Neural cell (in vitro differentiated cells): ENCODE data around the gene CAPN13. TPM values are rescaled to one million over a fixed set of nuclear protein-coding genes. Genes with fewer than 3 reads are reported as not detected.

Experiments used
- H2AFZ ChIP-seq: fragments of 200-600, 300-800 bp; sonication (generic), shearing (Covaris generic); 2 replicates; pipeline ENCODE4 v1.6.0; 2014; ENCODE audit warnings: low read depth, mild to moderate bottlenecking, antibody characterized with exemption, low read length, moderate library complexity
- H3F3A ChIP-seq: fragments of 200-600 bp; shearing (Covaris generic); 2 replicates; pipeline ENCODE4 v1.6.1; 2016; ENCODE audit warnings: mild to moderate bottlenecking, moderate library complexity, mixed read lengths, antibody characterized with exemption, low read length; ENCODE audit not compliant: insufficient read depth, poor library complexity, severe bottlenecking
- H3K27ac ChIP-seq: fragments of 200-600, 300-800 bp; sonication (generic), shearing (Covaris generic); 2 replicates; pipeline ENCODE4 v1.5.1; 2014; ENCODE audit warnings: mild to moderate bottlenecking, low read length, moderate library complexity
- H3K27me3 ChIP-seq: fragments of 300-800, 200-600 bp; sonication (generic), shearing (Covaris generic); 2 replicates; pipeline ENCODE4 v1.6.0; 2014; ENCODE audit warnings: mild to moderate bottlenecking, low read depth, low read length, moderate library complexity; ENCODE audit not compliant: insufficient read depth
- H3K36me3 ChIP-seq: fragments of 300-800, 200-600 bp; sonication (generic), shearing (Covaris generic); 2 replicates; pipeline ENCODE4 v1.5.1; 2014; ENCODE audit warnings: mild to moderate bottlenecking, antibody characterized with exemption, low read length, moderate library complexity; ENCODE audit not compliant: insufficient read depth
- H3K4me2 ChIP-seq: fragments of 300-800, 200-600 bp; sonication (generic), shearing (Covaris generic); 2 replicates; pipeline ENCODE4 v1.6.0; 2014; ENCODE audit warnings: mild to moderate bottlenecking, low read length
- H3K4me3 ChIP-seq: fragments of 300-800, 200-600 bp; sonication (generic), shearing (Covaris generic); 2 replicates; pipeline ENCODE4 v1.5.1; 2014; ENCODE audit warnings: mild to moderate bottlenecking, low read length, moderate library complexity
- H3K79me2 ChIP-seq: fragments of 200-600 bp; shearing (Covaris generic); replicated peaks from 2 replicates; pipeline ENCODE4 v1.6.0; 2014; ENCODE audit warnings: mild to moderate bottlenecking, low read length, moderate library complexity; ENCODE audit not compliant: insufficient read depth
- H3K9ac ChIP-seq: fragments of 300-800, 200-600 bp; sonication (generic), shearing (Covaris generic); 2 replicates; pipeline ENCODE4 v1.6.1; 2016; ENCODE audit warnings: mild to moderate bottlenecking, low read length, mixed read lengths
- H3K9me2 ChIP-seq: fragments of 200-600 bp; shearing (Covaris generic); 2 replicates; pipeline ENCODE4 v1.6.1; 2016; ENCODE audit warnings: mild to moderate bottlenecking, low read length, mixed read lengths; ENCODE audit not compliant: insufficient read depth
- H3K9me3 ChIP-seq: fragments of 200-600, 300-800 bp; sonication (generic), shearing (Covaris generic); 2 replicates; pipeline ENCODE4 v1.6.1; 2016; ENCODE audit warnings: mild to moderate bottlenecking, mixed run types, low read length, moderate library complexity, mixed read lengths
- H4K20me1 ChIP-seq: fragments of 200-600 bp; shearing (Covaris generic); 2 replicates; pipeline ENCODE4 v1.6.1; 2016; ENCODE audit warnings: mild to moderate bottlenecking, mixed run types; ENCODE audit not compliant: insufficient read depth
- CTCF ChIP-seq: fragments of 450-650 bp; IDR thresholded peaks from 2 replicates; pipeline ENCODE4 v1.5.1; 2014; ENCODE audit warnings: antibody characterized with exemption, mild to moderate bottlenecking, moderate library complexity; ENCODE audit not compliant: poor library complexity, severe bottlenecking
- EP300 ChIP-seq: fragments of 450-650 bp; conservative IDR thresholded peaks from 2 replicates; pipeline ENCODE4 v1.6.1; 2014; ENCODE audit warnings: antibody characterized with exemption, mild to moderate bottlenecking, moderate library complexity; ENCODE audit not compliant: poor library complexity, severe bottlenecking
- EZH2 ChIP-seq: fragments of 200-600, 300-800 bp; shearing (Covaris generic), sonication (generic); IDR thresholded peaks from 2 replicates; pipeline ENCODE4 v1.6.1; 2014; ENCODE audit warnings: antibody characterized with exemption, low read length, borderline replicate concordance, mild to moderate bottlenecking; ENCODE audit not compliant: insufficient read depth, poor library complexity, severe bottlenecking
- MXI1 ChIP-seq: fragments of 450-650 bp; conservative IDR thresholded peaks from 2 replicates; pipeline ENCODE4 v1.6.1; 2014; ENCODE audit warnings: antibody characterized with exemption, mild to moderate bottlenecking; ENCODE audit not compliant: poor library complexity, severe bottlenecking
- POLR2AphosphoS5 ChIP-seq: IDR thresholded peaks from 2 replicates; pipeline ENCODE4 v1.6.1; 2012
- RAD21 ChIP-seq: fragments of 450-650 bp; conservative IDR thresholded peaks from 2 replicates; pipeline ENCODE4 v1.6.1; 2014; ENCODE audit warnings: antibody characterized with exemption, mild to moderate bottlenecking, moderate library complexity
- REST ChIP-seq: IDR thresholded peaks from 2 replicates; pipeline ENCODE4 v1.6.1; 2012; ENCODE audit warnings: borderline replicate concordance
- SMC3 ChIP-seq: fragments of 450-650 bp; conservative IDR thresholded peaks from 2 replicates; pipeline ENCODE4 v1.6.1; 2014; ENCODE audit warnings: antibody characterized with exemption, mild to moderate bottlenecking, moderate library complexity; ENCODE audit not compliant: poor library complexity
- TAF1 ChIP-seq: IDR thresholded peaks from 2 replicates; pipeline ENCODE4 v1.6.1; 2012; ENCODE audit warnings: low read depth
- polyA plus RNA-seq: library from polyadenylated mRNA; depleted of rRNA; stranded (reverse); fragments of >200 nt; gene quantifications from 2 replicates; pipeline ENCODE4 v1.2.3, GENCODE V29; 2014

CAPN13 gene
- polyA plus RNA-seq, 1 donor from 2014 or later = not detected

- Histone ChIP-seq H3K36me3 (no peaks in the 10 kb centered on the region), H3K27ac (no peak overlapping the region), H3K9me2 (no peaks in the 10 kb centered on the region), H3K79me2 (no peaks in the 10 kb centered on the region), H4K20me1 (no peaks in the 10 kb centered on the region), H3K27me3 (no peaks in the 10 kb centered on the region), H3K9me3 (no peaks in the 10 kb centered on the region), H3K4me2 (no peak overlapping the region), H2AFZ (no peak overlapping the region), H3K9ac (no peak overlapping the region), H3F3A (no peaks in the 10 kb centered on the region), H3K4me3 (no peak overlapping the region)
- TF ChIP-seq EP300 (no peak), RAD21 (no peak), POLR2AphosphoS5 (no peak), MXI1 (no peak), CTCF (no peak), EZH2 (no peak), TAF1 (no peak), REST (no peak), SMC3 (no peak)
Measured at GRCh38 chr2:30686669-30687068, 120.6 kb downstream of the CAPN13 start.

- no peaks in the 10 kb centered on the region for H3K9me2 ChIP-seq
- H3K27me3 ChIP-seq = no peaks in the 10 kb centered on the region
- no peaks in the 10 kb centered on the region for H3K79me2 ChIP-seq
- no peak overlapping the region for H3K27ac ChIP-seq
- H3K9me3 ChIP-seq = no peaks in the 10 kb centered on the region
- H3K4me3 ChIP-seq = no peak overlapping the region
- no peaks in the 10 kb centered on the region for H3K36me3 ChIP-seq
- TF ChIP-seq SMC3 (peak; percentile 21), CTCF (peak; percentile 45), EP300 (no peak), TAF1 (no peak), RAD21 (no peak), EZH2 (no peak)
- no peak overlapping the region for H3K4me2 ChIP-seq
- H3F3A ChIP-seq = no peaks in the 10 kb centered on the region
- H4K20me1 ChIP-seq = no peaks in the 10 kb centered on the region
- no peak overlapping the region for H2AFZ ChIP-seq
- H3K9ac ChIP-seq = no peak overlapping the region
Measured at GRCh38 chr2:30686000-30686399, 121.2 kb downstream of the CAPN13 start.
